KMS-11 (cell line): ENCODE results near the gene SPNS1.
"Not testable (repeated sequence)": the region's sequence is repeated elsewhere in the genome, so short reads cannot be mapped to it uniquely, and the experiment has no call there.

ENCODE experiments used
- H2AFZ ChIP-seq: fragments of 200-600 bp; sonication (generic); 2 replicates; pipeline ENCODE4 v1.6.1; 2016; ENCODE audit warnings: antibody characterized with exemption, mixed run types, low read depth
- H3K27ac ChIP-seq: fragments of 200-600 bp; sonication (generic); 2 replicates; pipeline ENCODE4 v1.6.1; 2016; ENCODE audit warnings: mild to moderate bottlenecking, mixed run types
- H3K27me3 ChIP-seq: fragments of 200-600 bp; sonication (generic); 2 replicates; pipeline ENCODE4 v1.6.1; 2017; ENCODE audit warnings: mild to moderate bottlenecking, low read depth, mixed run types, moderate library complexity; ENCODE audit not compliant: insufficient read depth
- H3K36me3 ChIP-seq: fragments of 200-600 bp; sonication (generic); 2 replicates; pipeline ENCODE4 v1.6.1; 2017; ENCODE audit warnings: mild to moderate bottlenecking, mixed run types; ENCODE audit not compliant: insufficient read depth
- H3K4me1 ChIP-seq: fragments of 200-600 bp; sonication (generic); 2 replicates; pipeline ENCODE4 v1.6.1; 2016; ENCODE audit warnings: mild to moderate bottlenecking, low read depth, mixed run types; ENCODE audit not compliant: poor library complexity, severe bottlenecking
- H3K4me2 ChIP-seq: fragments of 200-600 bp; sonication (generic); 2 replicates; pipeline ENCODE4 v1.7.0; 2016; ENCODE audit warnings: mild to moderate bottlenecking, mixed run types
- H3K4me3 ChIP-seq: fragments of 200-600 bp; sonication (generic); IDR thresholded peaks from 2 replicates; pipeline ENCODE4 v1.6.1; 2017; ENCODE audit warnings: low read depth, low read length, mixed read lengths; ENCODE audit not compliant: insufficient read depth
- H3K79me2 ChIP-seq: fragments of 200-600 bp; sonication (generic); 2 replicates; pipeline ENCODE4 v1.6.1; 2016; ENCODE audit warnings: low read depth, mixed run types; ENCODE audit not compliant: insufficient read depth
- H3K9ac ChIP-seq: fragments of 200-600 bp; sonication (generic); 2 replicates; pipeline ENCODE4 v1.6.1; 2016; ENCODE audit warnings: mild to moderate bottlenecking, mixed run types
- H4K20me1 ChIP-seq: fragments of 200-600 bp; sonication (generic); 2 replicates; pipeline ENCODE4 v1.6.1; 2016; ENCODE audit warnings: mild to moderate bottlenecking, mixed run types; ENCODE audit not compliant: insufficient read depth
- TF ChIP-seq, protein P1 (sequence below): fragments of 200-600 bp; sonication (generic); conservative IDR thresholded peaks from 2 replicates; pipeline ENCODE4 v1.6.1; 2017; ENCODE audit warnings: low read depth, mild to moderate bottlenecking, antibody characterized with exemption, low read length, moderate library complexity, mixed read lengths

Gene SPNS1

GRCh38 chr16:28992496-28992895 lies 17.9 kb downstream of the SPNS1 start:
- Histone ChIP-seq H3K79me2 (no peaks in the 10 kb centered on the region), H3K9ac (no peak overlapping the region), H3K4me2 (no peak overlapping the region), H4K20me1 (no peaks in the 10 kb centered on the region), H3K36me3 (no peaks in the 10 kb centered on the region), H3K4me1 (no peaks in the 10 kb centered on the region), H2AFZ (no peak overlapping the region), H3K27ac (no peak overlapping the region), H3K4me3 (no peak overlapping the region), H3K27me3 (no peaks in the 10 kb centered on the region)
- TF ChIP-seq, protein P1, sequence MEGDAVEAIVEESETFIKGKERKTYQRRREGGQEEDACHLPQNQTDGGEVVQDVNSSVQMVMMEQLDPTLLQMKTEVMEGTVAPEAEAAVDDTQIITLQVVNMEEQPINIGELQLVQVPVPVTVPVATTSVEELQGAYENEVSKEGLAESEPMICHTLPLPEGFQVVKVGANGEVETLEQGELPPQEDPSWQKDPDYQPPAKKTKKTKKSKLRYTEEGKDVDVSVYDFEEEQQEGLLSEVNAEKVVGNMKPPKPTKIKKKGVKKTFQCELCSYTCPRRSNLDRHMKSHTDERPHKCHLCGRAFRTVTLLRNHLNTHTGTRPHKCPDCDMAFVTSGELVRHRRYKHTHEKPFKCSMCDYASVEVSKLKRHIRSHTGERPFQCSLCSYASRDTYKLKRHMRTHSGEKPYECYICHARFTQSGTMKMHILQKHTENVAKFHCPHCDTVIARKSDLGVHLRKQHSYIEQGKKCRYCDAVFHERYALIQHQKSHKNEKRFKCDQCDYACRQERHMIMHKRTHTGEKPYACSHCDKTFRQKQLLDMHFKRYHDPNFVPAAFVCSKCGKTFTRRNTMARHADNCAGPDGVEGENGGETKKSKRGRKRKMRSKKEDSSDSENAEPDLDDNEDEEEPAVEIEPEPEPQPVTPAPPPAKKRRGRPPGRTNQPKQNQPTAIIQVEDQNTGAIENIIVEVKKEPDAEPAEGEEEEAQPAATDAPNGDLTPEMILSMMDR: no peak

GRCh38 chr16:28998837-28999236 lies 24.3 kb downstream of the SPNS1 start:
- H2AFZ ChIP-seq: no peak overlapping the region
- no peaks in the 10 kb centered on the region for H3K79me2 ChIP-seq
- no peaks in the 10 kb centered on the region for H3K36me3 ChIP-seq
- H3K4me1 ChIP-seq: no peaks in the 10 kb centered on the region
- no peak overlapping the region for H3K4me3 ChIP-seq
- H4K20me1 ChIP-seq: no peaks in the 10 kb centered on the region
- no peak overlapping the region for H3K4me2 ChIP-seq
- H3K27me3 ChIP-seq: no peaks in the 10 kb centered on the region
- TF ChIP-seq, protein P1: no peak
- H3K27ac ChIP-seq: no peak overlapping the region
- H3K9ac ChIP-seq: no peak overlapping the region

DNA sequence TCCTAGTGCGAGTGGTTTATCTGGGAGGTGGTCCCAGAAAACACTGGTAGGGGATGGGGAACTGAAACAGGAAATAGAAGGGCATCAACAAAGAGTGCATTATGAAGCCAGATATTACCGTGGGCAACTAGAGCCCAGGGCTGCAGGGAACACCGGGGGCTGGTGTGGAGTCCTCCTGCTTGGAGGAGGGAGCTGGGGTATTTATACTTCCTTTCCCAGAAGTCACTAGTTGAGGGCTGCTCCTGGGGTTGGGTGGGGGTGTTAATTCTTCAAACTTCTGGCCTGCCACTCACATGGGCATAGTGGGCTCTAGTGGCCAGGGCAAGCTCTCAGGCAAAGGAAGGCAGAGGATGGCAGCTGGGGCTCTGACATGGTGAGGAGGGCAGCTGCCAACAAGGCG lies 25.0 kb downstream of the SPNS1 start:
- Histone ChIP-seq H3K79me2 (no peaks in the 10 kb centered on the region), H3K4me1 (no peaks in the 10 kb centered on the region), H3K4me3 (no peak overlapping the region), H2AFZ (no peak overlapping the region), H3K27ac (no peak overlapping the region), H3K27me3 (no peaks in the 10 kb centered on the region), H3K36me3 (no peaks in the 10 kb centered on the region), H4K20me1 (no peaks in the 10 kb centered on the region), H3K4me2 (no peak overlapping the region), H3K9ac (no peak overlapping the region)
- TF ChIP-seq, protein P1: no peak

- Histone ChIP-seq H3K27me3 (no peaks in the 10 kb centered on the region), H4K20me1 (no peaks in the 10 kb centered on the region), H2AFZ (no peak overlapping the region), H3K4me2 (no peak overlapping the region), H3K79me2 (no peaks in the 10 kb centered on the region), H3K36me3 (no peaks in the 10 kb centered on the region), H3K4me1 (no peaks in the 10 kb centered on the region), H3K4me3 (no peak overlapping the region), H3K9ac (no peak overlapping the region), H3K27ac (no peak overlapping the region)
- TF ChIP-seq, protein P1: no peak
Measured at GRCh38 chr16:29000019-29000418, 25.4 kb downstream of the SPNS1 start.

DNA sequence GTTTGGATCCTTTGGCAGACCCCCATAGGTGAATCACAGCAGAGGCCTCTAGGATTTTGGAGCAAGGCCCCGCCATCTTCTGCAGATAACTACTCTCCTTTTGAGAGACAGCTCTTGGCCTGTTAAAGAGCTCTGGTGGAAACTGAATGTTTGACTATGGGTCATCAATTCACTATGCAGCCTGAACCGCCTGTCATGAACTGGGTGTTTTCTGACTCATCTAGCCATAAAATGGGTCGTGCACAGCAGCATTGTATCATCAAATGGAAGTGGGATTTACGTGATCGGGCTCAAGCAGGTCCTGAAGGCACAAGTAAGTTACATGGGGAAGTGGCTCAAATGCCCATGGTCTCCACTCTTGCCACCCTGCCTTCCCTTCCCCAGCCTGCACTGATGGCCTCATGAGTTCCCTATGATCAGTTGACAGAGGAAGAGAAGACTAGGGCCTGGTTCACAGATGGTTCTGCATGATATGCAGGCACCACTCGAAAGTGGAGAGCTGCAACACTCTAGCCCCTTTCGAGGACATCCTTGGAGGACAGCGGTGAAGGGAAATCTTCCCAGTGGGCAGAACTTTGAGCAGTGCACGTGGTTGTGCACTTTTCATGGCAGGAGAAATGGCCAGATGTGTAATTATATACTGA lies 30.0 kb downstream of the SPNS1 start:
- not testable (repeated sequence) for H2AFZ ChIP-seq, H3K4me3 ChIP-seq, H3K4me2 ChIP-seq

More for the DNA sequence above, 30.0 kb downstream of the SPNS1 start:
- not testable (repeated sequence) for H3K79me2 ChIP-seq, H4K20me1 ChIP-seq, H3K27ac ChIP-seq, H3K9ac ChIP-seq, H3K27me3 ChIP-seq, H3K36me3 ChIP-seq, H3K4me1 ChIP-seq
